ENCODE data around the gene RIPK4. TPM values are rescaled to one million over a fixed set of nuclear protein-coding genes. Genes with fewer than 3 reads are reported as not detected.

The RIPK4 gene
- polyA plus RNA-seq, 3 donors = 0.05 to 0.09 TPM; not detected in 1

GRCh38 chr21:41800425-41801320, 33.8 kb upstream of the RIPK4 start:
- H3K27ac Mint-ChIP-seq = peak overlapping the region in 3 of 7 donors; percentile 34 to 92 (median 41)
- H3K36me3 ChIP-seq (replicated peaks in 1 of 2; ENCODE audit: control insufficient read depth in 1 of 2, insufficient read depth in 2 of 2, low read length in 2 of 2) = peaks cover 8 to 61% of the 10 kb centered on the region in 2 donors
- no peak overlapping the region for H2AFZ ChIP-seq (ENCODE audit: insufficient read depth, low read depth, low read length, poor library complexity, severe bottlenecking)

GRCh38 chr21:41799763-41800162, 32.9 kb upstream of the RIPK4 start:
- WGBS (ENCODE audit: insufficient coverage) = 100% methylated on average over 6 of the region's 7 CpGs

More at GRCh38 chr21:41800425-41801320, 33.8 kb upstream of the RIPK4 start:
- Histone ChIP-seq H3K4me2 (replicated peaks; ENCODE audit: extremely low read depth, low read length, poor library complexity, severe bottlenecking) (no peak overlapping the region), H3K27me3 (ENCODE audit: control insufficient read depth in 2 of 2, insufficient read depth in 2 of 2, low read length in 2 of 2) (no peaks in the 10 kb centered on the region), H4K20me1 (ENCODE audit: insufficient read depth, low read length) (no peaks in the 10 kb centered on the region), H3K79me2 (ENCODE audit: insufficient read depth, low read length) (no peaks in the 10 kb centered on the region), H3K9ac (ENCODE audit: insufficient read depth, low read length, poor library complexity, severe bottlenecking) (no peak overlapping the region), H3K4me3 (replicated peaks in 1 of 3; ENCODE audit: low read depth in 2 of 3, low read length in 3 of 3) (no peak overlapping the region), H3K27ac (ENCODE audit: low read depth in 1 of 2, low read length in 2 of 2) (peak overlapping the region in 1 of 2 donors; percentile 37), H3K4me1 (ENCODE audit: control insufficient read depth in 1 of 2, insufficient read depth in 2 of 2, low read length in 2 of 2) (peaks cover 14 to 24% of the 10 kb centered on the region in 2 donors), H3K9me3 (replicated peaks in 1 of 2; ENCODE audit: control insufficient read depth in 1 of 2, insufficient read depth in 1 of 2, low read length in 2 of 2) (no peaks in the 10 kb centered on the region)
- peaks cover 0 to 3% (median 0%) of the 10 kb centered on the region in 7 donors for H3K9me3 Mint-ChIP-seq
- WGBS (ENCODE audit: insufficient coverage) = 94% methylated on average over 19 of the region's 24 CpGs
- peaks cover 21% of the 10 kb centered on the region for H3K4me1 Mint-ChIP-seq
- DNase-seq = no peak
- H3K4me3 Mint-ChIP-seq = no peak overlapping the region
- H3K36me3 Mint-ChIP-seq = peaks cover 50 to 52% of the 10 kb centered on the region in 2 donors
- H3K27me3 Mint-ChIP-seq (ENCODE audit: low read depth in 3 of 3) = peaks cover 0 to 2% (median under 1%) of the 10 kb centered on the region in 3 donors
- intact Hi-C loops (cut with micrococcal nuclease) = no loop called here
- no peak for TF ChIP-seq CTCF (IDR thresholded peaks at IDR 0.05)

More at GRCh38 chr21:41799763-41800162, 32.9 kb upstream of the RIPK4 start:
- no peak for DNase-seq
- Histone ChIP-seq H3K4me3 (replicated peaks in 1 of 3; ENCODE audit: low read depth in 2 of 3, low read length in 3 of 3) (no peak overlapping the region), H2AFZ (ENCODE audit: insufficient read depth, low read depth, low read length, poor library complexity, severe bottlenecking) (no peak overlapping the region), H3K4me2 (replicated peaks; ENCODE audit: extremely low read depth, low read length, poor library complexity, severe bottlenecking) (no peak overlapping the region), H3K27ac (ENCODE audit: low read depth in 1 of 2, low read length in 2 of 2) (no peak overlapping the region), H3K79me2 (ENCODE audit: insufficient read depth, low read length) (no peaks in the 10 kb centered on the region), H3K9ac (ENCODE audit: insufficient read depth, low read length, poor library complexity, severe bottlenecking) (no peak overlapping the region), H3K9me3 (replicated peaks in 1 of 2; ENCODE audit: control insufficient read depth in 1 of 2, insufficient read depth in 1 of 2, low read length in 2 of 2) (no peaks in the 10 kb centered on the region), H3K4me1 (ENCODE audit: control insufficient read depth in 1 of 2, insufficient read depth in 2 of 2, low read length in 2 of 2) (peaks cover 14 to 24% of the 10 kb centered on the region in 2 donors), H4K20me1 (ENCODE audit: insufficient read depth, low read length) (no peaks in the 10 kb centered on the region), H3K27me3 (ENCODE audit: control insufficient read depth in 2 of 2, insufficient read depth in 2 of 2, low read length in 2 of 2) (no peaks in the 10 kb centered on the region), H3K36me3 (replicated peaks in 1 of 2; ENCODE audit: control insufficient read depth in 1 of 2, insufficient read depth in 2 of 2, low read length in 2 of 2) (peaks cover 8 to 54% of the 10 kb centered on the region in 2 donors)
- Mint-ChIP-seq H3K9me3 (peaks cover 0 to 3% (median 0%) of the 10 kb centered on the region in 7 donors), H3K27ac (no peak overlapping the region), H3K27me3 (ENCODE audit: low read depth in 3 of 3) (peaks cover 2 to 4% (median 3%) of the 10 kb centered on the region in 3 donors), H3K36me3 (peaks cover 49 to 50% of the 10 kb centered on the region in 2 donors), H3K4me3 (no peak overlapping the region), H3K4me1 (peaks cover 21% of the 10 kb centered on the region)
- intact Hi-C loops (cut with micrococcal nuclease) = no loop called here
- no peak for TF ChIP-seq CTCF (IDR thresholded peaks at IDR 0.05)
